Gastrocnemius medialis (tissue), 4 donors: ENCODE results near the gene PRKACB. TPM values are rescaled to one million over a fixed set of nuclear protein-coding genes. Genes with fewer than 3 reads are reported as not detected.

Experiments
- ATAC-seq, 2 donors: fragments of 150-250 bp; one replicate each; pipeline ENCODE4 v1.9.1; 2016
- DNase-seq, 2 donors: peaks; one replicate each; pipeline ENCODE4 v3.0.0-alpha.2; 2019
- H3K27ac ChIP-seq, 4 donors: fragments of 200-600 bp; sonication (generic); 1 replicate in 1 of 4; 2 replicates in 3 of 4; pipeline ENCODE4 v1.5.1; 2016 to 2018; ENCODE audit warnings: mild to moderate bottlenecking in 2 of 4, moderate library complexity in 1 of 4
- H3K27me3 ChIP-seq, 3 donors: fragments of 200-600 bp; sonication (generic) in 2 of 3; 1 replicate in 1 of 3; 2 replicates in 2 of 3; pipeline versions ENCODE4 v1.5.1 to v1.6.0; 2016 to 2019; ENCODE audit warnings: mild to moderate bottlenecking in 1 of 3, moderate library complexity in 1 of 3
- H3K36me3 ChIP-seq, 2 donors: fragments of 200-600 bp; sonication (generic) in 1 of 2; one replicate each; pipeline ENCODE4 v1.5.1; 2017 to 2018
- H3K4me1 ChIP-seq, 2 donors: fragments of 200-600 bp; sonication (generic) in 1 of 2; one replicate each; pipeline ENCODE4 v1.5.1; 2016 to 2017; ENCODE audit warnings: mild to moderate bottlenecking in 2 of 2
- H3K4me3 ChIP-seq, 4 donors: fragments of 200-600 bp; sonication (generic) in 3 of 4; 1 replicate in 1 of 4; 2 replicates in 3 of 4; pipeline ENCODE4 v1.5.1; 2016 to 2019; ENCODE audit warnings: mild to moderate bottlenecking in 2 of 4
- H3K9me3 ChIP-seq, 3 donors: fragments of 200-600 bp; sonication (generic) in 2 of 3; 1 replicate in 1 of 3; 2 replicates in 2 of 3; pipeline ENCODE4 v1.5.1; 2016 to 2019
- POLR2A ChIP-seq, 2 donors: fragments of 450-650 bp; IDR thresholded peaks; one replicate each; pipeline ENCODE4 v1.6.1; 2017; ENCODE audit warnings: antibody characterized with exemption in 2 of 2, mild to moderate bottlenecking in 2 of 2, moderate library complexity in 2 of 2
- in situ Hi-C, 4 donors: fragments of 200-750 bp; cut with MboI; loops; one replicate each; pipeline versions ENCODE4 v1.15.0 to v1.8.0; 2017; ENCODE audit warnings: low sequenced_read_pairs in 4 of 4
- intact Hi-C: fragments of 100-400 bp; cut with DNase I; formaldehyde crosslinking; loops from one replicate; pipeline ENCODE4 v1.15.1; 2023; ENCODE audit warnings: low total_unique reads
- total RNA-seq, 4 donors: library from RNA; depleted of rRNA; stranded (reverse); fragments of >200 nt; gene quantifications; one replicate each; pipeline versions ENCODE4 v1.1.0 to v1.2.3, GENCODE V29; 2016
- TF ChIP-seq, protein P1 (sequence below), 5 experiments: fragments of 450-650 bp in 3 of 5; fragments of 200-600 bp in 2 of 5; sonication (generic) in 2 of 5; IDR thresholded peaks in 4 of 5; conservative IDR thresholded peaks in 1 of 5; 1 replicate in 4 of 5; 2 replicates in 1 of 5; pipeline ENCODE4 v1.5.1; 2016 to 2019; ENCODE audit warnings: antibody characterized with exemption in 5 of 5, mild to moderate bottlenecking in 3 of 5, moderate library complexity in 3 of 5

Gene PRKACB
- total RNA-seq, 4 donors from 2014 or later: 4.2 to 12.4 (median 7.0) TPM

DNA sequence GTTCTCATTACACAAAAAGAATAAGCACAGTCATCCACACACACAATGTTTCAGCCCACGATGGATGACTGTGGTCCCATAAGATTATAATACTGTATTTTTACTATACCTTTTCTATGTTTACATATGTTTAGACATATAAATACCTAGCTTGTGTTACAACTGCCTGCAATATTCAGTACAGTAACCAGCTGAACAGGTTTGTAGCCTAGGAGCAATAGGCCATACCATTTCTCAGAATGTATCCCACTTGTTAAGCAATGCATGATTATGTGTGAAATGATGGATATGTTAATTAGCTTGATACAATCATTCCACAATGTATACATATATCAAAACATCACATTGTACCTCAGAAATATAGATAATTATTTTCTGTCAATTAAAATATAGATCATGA lies 124.3 kb downstream of the PRKACB start:
- Histone ChIP-seq H3K9me3 (no peaks in the 10 kb centered on the region), H3K36me3 (no peaks in the 10 kb centered on the region), H3K4me3 (no peak overlapping the region), H3K27me3 (no peaks in the 10 kb centered on the region), H3K27ac (no peak overlapping the region), H3K4me1 (no peaks in the 10 kb centered on the region)
- TF ChIP-seq, protein P1, sequence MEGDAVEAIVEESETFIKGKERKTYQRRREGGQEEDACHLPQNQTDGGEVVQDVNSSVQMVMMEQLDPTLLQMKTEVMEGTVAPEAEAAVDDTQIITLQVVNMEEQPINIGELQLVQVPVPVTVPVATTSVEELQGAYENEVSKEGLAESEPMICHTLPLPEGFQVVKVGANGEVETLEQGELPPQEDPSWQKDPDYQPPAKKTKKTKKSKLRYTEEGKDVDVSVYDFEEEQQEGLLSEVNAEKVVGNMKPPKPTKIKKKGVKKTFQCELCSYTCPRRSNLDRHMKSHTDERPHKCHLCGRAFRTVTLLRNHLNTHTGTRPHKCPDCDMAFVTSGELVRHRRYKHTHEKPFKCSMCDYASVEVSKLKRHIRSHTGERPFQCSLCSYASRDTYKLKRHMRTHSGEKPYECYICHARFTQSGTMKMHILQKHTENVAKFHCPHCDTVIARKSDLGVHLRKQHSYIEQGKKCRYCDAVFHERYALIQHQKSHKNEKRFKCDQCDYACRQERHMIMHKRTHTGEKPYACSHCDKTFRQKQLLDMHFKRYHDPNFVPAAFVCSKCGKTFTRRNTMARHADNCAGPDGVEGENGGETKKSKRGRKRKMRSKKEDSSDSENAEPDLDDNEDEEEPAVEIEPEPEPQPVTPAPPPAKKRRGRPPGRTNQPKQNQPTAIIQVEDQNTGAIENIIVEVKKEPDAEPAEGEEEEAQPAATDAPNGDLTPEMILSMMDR (IDR thresholded peaks at IDR 0.05 in 4 of 5, conservative IDR thresholded peaks at IDR 0.05 in 1 of 5): no peak
- TF ChIP-seq POLR2A (IDR thresholded peaks at IDR 0.05): no peak
- ATAC-seq: no peak
- no peak for DNase-seq
- intact Hi-C loops: no loop called here
- in situ Hi-C loops: no loop called here

DNA sequence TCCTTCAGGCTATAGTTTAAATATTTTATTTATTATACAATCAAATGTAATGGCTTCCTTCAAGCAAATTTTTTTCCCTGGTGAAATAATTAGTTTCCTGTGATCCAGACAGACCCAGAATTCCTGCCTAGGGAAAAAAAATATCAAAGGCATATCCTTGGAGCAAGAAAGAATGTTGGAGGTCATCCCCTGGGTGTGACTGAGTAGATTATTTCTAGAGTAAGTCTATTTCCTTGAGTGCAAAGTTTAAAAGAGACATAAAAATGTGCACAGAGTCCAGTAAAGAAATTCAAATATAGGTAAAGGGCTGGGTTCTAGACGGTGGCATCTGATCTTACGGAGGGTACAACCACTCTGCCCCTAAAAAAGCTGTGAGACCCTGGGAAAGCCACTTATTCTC lies 125.2 kb downstream of the PRKACB start:
- DNase-seq (no peak), ATAC-seq (no peak)
- TF ChIP-seq, protein P1 (IDR thresholded peaks at IDR 0.05 in 4 of 5, conservative IDR thresholded peaks at IDR 0.05 in 1 of 5): no peak
- TF ChIP-seq POLR2A (IDR thresholded peaks at IDR 0.05): no peak
- Histone ChIP-seq H3K36me3 (no peaks in the 10 kb centered on the region), H3K27ac (no peak overlapping the region), H3K4me1 (no peaks in the 10 kb centered on the region), H3K27me3 (no peaks in the 10 kb centered on the region), H3K4me3 (no peak overlapping the region), H3K9me3 (no peaks in the 10 kb centered on the region)
- in situ Hi-C loops: no loop called here
- intact Hi-C loops: no loop called here

DNA sequence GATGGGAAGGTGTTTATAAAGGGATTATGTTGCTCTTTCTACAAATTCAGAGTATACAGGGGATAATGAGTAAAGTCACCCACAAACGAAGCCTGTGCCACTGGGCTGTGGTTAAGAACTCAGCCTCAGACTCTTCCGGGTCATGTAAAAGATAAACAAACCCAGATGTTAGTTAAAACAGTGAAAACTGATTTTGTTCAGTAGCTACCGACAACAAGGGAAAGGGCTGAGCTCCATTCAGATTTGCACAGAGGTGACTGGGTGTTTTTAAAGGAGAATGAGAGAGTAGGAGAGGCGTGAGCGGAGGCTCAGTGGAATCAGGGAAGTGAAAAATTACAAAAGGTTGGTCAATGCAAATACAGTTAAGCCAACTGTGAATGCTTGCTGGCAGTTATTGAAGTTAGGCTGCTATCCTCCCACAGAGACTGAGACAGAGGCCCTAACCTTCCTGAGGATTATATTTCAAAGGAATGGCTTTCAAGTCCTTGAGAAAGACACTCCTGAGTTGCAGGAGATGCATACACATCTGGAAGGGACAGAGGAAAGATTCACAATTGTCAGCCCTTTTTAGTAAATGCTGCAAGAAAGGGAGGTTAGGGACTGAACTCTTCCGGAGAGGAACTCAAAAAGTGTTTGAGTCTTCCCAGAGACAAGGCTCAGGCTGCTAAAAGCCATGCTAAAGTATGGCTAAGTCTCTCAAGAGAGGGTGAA lies 127.5 kb downstream of the PRKACB start:
- Histone ChIP-seq H3K27me3 (no peaks in the 10 kb centered on the region), H3K9me3 (no peaks in the 10 kb centered on the region), H3K4me3 (no peak overlapping the region), H3K27ac (no peak overlapping the region), H3K4me1 (no peaks in the 10 kb centered on the region), H3K36me3 (no peaks in the 10 kb centered on the region)
- intact Hi-C loops (no loop called here), in situ Hi-C loops (no loop called here)
- ATAC-seq (no peak), DNase-seq (no peak)
- TF ChIP-seq, protein P1 (IDR thresholded peaks at IDR 0.05 in 4 of 5, conservative IDR thresholded peaks at IDR 0.05 in 1 of 5): no peak
- TF ChIP-seq POLR2A (IDR thresholded peaks at IDR 0.05): no peak

DNA sequence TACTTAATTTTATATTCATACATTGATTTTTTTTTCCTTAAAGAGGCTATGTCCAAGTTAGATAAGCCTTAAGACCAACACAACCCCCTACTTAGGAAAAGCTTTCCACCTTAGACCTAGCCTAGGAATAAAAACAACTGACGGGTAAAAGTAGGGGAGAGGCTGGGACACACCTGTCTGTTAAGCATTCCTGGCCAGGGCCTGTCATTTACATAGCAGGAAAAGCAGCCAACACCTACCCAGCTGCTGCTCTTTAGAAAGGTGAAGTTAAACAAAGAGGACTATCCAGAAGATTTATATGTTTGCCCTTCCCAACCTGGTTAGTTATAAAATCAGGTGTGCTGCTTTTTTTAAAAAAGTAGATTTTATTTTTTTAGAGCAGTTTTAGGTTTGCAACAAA lies 128.3 kb downstream of the PRKACB start:
- no peaks in the 10 kb centered on the region for H3K4me1 ChIP-seq
- no peak for TF ChIP-seq POLR2A (IDR thresholded peaks at IDR 0.05)
- TF ChIP-seq, protein P1 (IDR thresholded peaks at IDR 0.05 in 4 of 5, conservative IDR thresholded peaks at IDR 0.05 in 1 of 5): no peak
- H3K27ac ChIP-seq: no peak overlapping the region
- no peak overlapping the region for H3K4me3 ChIP-seq
- ATAC-seq: no peak
- DNase-seq: no peak
- no peaks in the 10 kb centered on the region for H3K36me3 ChIP-seq
- H3K27me3 ChIP-seq: no peaks in the 10 kb centered on the region
- H3K9me3 ChIP-seq: no peaks in the 10 kb centered on the region
- in situ Hi-C loops: no loop called here
- intact Hi-C loops: no loop called here
